Skin epidermis (tissue), 12 donors: ENCODE results near the gene PRG2.
"Not testable (repeated sequence)": the region's sequence is repeated elsewhere in the genome, so short reads cannot be mapped to it uniquely, and the experiment has no call there.

Experiments
- H3K27ac ChIP-seq, 21 experiments: fragments of 200-600 bp; sonication (generic) in 11 of 21; one replicate each; pipeline ENCODE4 v1.5.0; 2020; ENCODE audit warnings: mild to moderate bottlenecking in 3 of 21, inconsistent platforms in 2 of 21, moderate library complexity in 2 of 21
- H3K4me3 ChIP-seq, 7 experiments: fragments of 200-600 bp; sonication (generic) in 2 of 7; one replicate each; pipeline ENCODE4 v1.5.0; 2020; ENCODE audit warnings: inconsistent platforms in 2 of 7, mild to moderate bottlenecking in 2 of 7, moderate library complexity in 1 of 7

The PRG2 gene

GRCh38 chr11:57376095-57377090 is 14.1 kb downstream of the PRG2 start:
- no peak overlapping the region for H3K27ac ChIP-seq
- no peak overlapping the region for H3K4me3 ChIP-seq

DNA sequence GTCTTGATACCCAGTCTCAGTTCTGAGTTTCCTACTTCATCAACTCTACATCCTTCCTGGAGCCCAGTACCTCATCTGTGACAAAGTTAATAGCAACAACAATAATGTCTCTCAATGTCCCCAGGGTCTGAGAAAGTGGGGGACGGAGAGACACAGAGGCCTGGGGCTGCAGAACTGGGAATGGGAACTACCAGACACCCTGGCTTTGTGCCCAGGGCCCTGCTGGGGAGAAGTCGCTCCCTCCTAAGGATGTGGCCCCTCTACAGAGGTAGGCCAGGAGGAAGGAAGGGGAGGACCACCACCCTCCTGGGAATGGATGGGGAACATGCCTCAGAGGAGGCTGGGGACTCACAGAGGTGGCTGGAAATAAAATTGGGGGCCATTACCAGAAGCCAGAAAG is 15.0 kb downstream of the PRG2 start:
- Histone ChIP-seq H3K4me3 (no peak overlapping the region), H3K27ac (no peak overlapping the region)

- H3K4me3 ChIP-seq, result no peak overlapping the region
- H3K27ac ChIP-seq, result no peak overlapping the region
These were observed 15.5 kb downstream of the PRG2 start for GRCh38 chr11:57374966-57375365.

DNA sequence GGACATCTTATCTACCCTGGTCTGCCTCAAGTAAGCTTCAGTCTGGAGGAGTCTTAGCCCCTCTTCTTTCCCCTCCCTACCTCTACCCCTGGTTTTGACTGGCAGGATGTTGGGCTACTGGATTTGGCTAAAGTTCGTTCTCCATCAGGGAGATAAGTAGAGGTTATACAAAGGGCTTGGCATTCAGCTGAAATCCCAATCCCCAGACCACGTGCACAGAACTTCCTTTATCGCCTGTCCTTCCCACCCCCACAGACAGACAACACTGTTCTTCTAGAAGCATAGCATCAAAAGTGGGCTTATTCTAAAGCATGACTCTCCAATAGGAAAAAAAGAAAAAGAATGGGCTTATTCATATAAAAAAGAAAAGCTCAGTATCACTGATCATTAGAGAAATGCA is 17.3 kb downstream of the PRG2 start:
- no peak overlapping the region for H3K4me3 ChIP-seq
- no peak overlapping the region for H3K27ac ChIP-seq

DNA sequence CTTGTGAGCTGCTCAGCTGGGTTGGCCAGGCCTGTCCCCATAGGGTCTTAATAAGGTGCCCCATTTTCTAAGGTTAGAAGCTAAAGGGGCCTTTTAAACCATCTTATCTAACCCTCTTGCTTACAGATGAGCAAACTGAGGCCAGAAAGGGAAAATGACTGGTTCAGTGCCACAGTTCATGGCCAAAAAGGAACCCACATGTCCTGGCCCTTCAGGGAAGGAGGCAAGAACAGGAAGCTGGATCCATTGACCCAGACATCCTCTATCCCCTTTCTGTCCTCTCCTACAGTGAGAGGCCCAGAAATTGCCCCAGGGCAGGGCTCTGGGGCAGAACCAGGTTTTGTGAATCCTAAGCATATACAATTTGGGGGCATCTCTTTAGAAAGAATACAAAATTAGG is 19.5 kb downstream of the PRG2 start:
- H3K27ac ChIP-seq, result no peak overlapping the region

GRCh38 chr11:57370251-57370650 is 20.2 kb downstream of the PRG2 start:
- Histone ChIP-seq H3K27ac (no peak overlapping the region), H3K4me3 (no peak overlapping the region)

More for the DNA sequence above, 19.5 kb downstream of the PRG2 start:
- no peak overlapping the region for H3K4me3 ChIP-seq

- no peak overlapping the region for H3K4me3 ChIP-seq
- H3K27ac ChIP-seq, result no peak overlapping the region
These were observed 21.6 kb downstream of the PRG2 start for GRCh38 chr11:57368845-57369232.

- no peak overlapping the region for H3K27ac ChIP-seq
- no peak overlapping the region for H3K4me3 ChIP-seq
These were observed 22.2 kb downstream of the PRG2 start for GRCh38 chr11:57368106-57368844.

- no peak overlapping the region for H3K4me3 ChIP-seq
- H3K27ac ChIP-seq, result no peak overlapping the region
These were observed 25.4 kb downstream of the PRG2 start for GRCh38 chr11:57364851-57365660.

DNA sequence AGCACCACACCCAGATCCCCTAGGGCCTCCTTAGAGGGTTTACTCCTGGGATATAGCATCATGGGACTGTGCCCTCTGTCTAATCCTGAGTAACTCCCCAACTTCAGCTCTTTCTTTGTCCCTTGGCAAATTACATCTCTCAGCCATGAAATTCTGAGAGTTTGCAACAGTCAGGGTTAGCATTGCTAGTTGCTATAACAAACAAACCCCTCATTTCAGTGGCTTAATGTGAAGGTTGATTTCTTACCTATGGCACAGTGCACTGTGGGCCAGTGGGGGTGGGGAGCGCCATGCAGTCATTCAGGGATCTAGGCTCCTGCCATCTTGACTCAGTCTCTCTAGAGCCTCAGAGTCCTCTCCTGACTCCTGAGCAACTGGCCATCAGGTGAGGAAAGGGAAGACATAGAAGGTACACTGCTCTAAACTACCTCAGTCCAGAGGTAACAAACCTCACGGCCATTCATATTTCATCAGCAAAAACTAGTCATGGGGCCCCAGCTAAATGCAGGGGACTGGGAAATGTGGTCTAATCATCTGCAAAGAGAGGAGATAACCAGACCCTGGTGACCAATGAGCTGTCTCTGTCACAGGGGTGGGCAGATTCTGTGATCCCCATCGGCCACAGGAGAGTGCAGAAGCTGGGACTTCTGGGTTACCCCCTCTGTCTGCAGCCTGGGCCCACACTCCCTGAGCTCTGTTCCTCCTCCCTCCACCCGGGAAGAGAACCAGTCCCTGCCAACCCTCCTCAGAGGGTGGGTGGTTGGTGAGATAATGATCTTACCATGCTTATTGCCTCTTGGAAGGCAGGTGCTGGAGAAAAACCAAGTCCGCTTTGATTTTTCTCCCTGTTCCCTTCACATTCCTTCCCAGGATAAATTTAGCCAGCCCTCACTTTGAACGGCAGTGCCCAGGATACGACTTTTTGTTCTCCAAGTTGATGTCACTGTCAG is 27.0 kb downstream of the PRG2 start:
- Histone ChIP-seq H3K27ac (no peak overlapping the region), H3K4me3 (no peak overlapping the region)

- Histone ChIP-seq H3K27ac (no peak overlapping the region), H3K4me3 (no peak overlapping the region)
These were observed 28.5 kb downstream of the PRG2 start for GRCh38 chr11:57361926-57362325.

- not testable (repeated sequence) for H3K27ac ChIP-seq, H3K4me3 ChIP-seq
These were observed 29.0 kb downstream of the PRG2 start for GRCh38 chr11:57361420-57361819.

GRCh38 chr11:57360991-57361390 is 29.5 kb downstream of the PRG2 start:
- no peak overlapping the region for H3K27ac ChIP-seq
- H3K4me3 ChIP-seq, result no peak overlapping the region

DNA sequence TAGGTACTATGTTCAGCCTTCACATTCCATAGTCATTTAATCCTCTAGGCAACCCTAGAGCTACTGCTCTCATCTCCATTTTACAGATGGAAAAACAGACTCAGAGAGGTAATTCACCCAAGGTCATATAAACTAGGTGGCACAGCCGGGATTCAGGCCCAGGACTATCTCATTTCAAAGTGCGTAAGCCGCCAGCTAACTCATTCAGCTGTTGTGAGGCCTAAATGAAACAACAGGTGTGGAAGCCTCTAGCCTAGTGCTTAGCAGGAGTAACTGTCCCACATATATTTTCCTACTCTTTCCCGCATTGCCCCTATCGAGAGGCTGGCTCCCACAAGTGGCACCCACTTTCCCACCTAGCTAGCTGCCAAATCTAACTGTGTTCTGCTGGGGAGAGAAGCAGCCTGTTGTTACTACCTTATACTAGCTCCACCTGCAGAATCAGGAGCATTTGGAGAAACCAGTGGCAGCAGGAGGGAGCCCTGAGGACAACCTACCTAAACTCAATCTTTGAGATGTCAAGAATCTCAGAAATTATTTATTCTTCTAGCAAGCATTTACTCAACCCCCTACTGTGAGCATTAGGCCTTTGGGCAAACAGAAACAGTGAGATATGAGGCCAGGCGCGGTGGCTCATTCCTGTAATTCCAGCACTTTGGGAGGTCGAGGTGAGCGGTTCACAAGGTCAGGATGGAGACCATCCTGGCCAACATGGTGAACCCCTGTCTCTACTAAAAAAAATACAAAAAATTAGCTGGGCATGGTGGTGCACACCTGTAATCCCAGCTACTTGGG is 30.4 kb downstream of the PRG2 start:
- peak overlapping the region in 1 of 21 experiments; percentile 77 for H3K27ac ChIP-seq
- H3K4me3 ChIP-seq, result no peak overlapping the region

GRCh38 chr11:57359396-57359795 is 31.1 kb downstream of the PRG2 start:
- Histone ChIP-seq H3K27ac (peak overlapping the region in 6 of 21 experiments; percentile 4 to 77 (median 48)), H3K4me3 (no peak overlapping the region)

GRCh38 chr11:57358991-57359390 is 31.5 kb downstream of the PRG2 start:
- Histone ChIP-seq H3K4me3 (no peak overlapping the region), H3K27ac (peak overlapping the region in 6 of 21 experiments; percentile 4 to 77 (median 48))

GRCh38 chr11:57358543-57358961 is 31.9 kb downstream of the PRG2 start:
- peak overlapping the region in 6 of 21 experiments; percentile 4 to 77 (median 53) for H3K27ac ChIP-seq

DNA sequence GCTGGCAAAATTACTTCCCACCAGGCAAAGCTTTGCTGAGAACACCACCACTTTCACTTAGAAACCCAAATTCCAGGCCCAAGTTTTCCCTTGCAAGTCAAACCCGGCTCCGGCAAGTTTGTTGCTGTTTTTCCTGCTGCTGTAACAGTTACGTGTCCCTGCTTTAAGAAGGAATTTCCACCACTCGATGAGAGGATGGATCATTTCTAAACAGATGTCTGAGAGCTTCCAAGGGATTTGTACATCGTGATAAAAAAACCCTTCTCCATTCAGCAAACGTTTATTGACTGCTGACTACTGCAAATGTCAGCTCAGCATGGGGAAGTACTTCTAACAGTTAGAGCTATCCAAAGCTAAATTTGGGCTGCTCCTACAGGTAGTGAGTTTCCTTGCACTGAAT is 32.6 kb downstream of the PRG2 start:
- Histone ChIP-seq H3K27ac (peak overlapping the region in 9 of 21 experiments; percentile 18 to 62 (median 39)), H3K4me3 (no peak overlapping the region)

More at GRCh38 chr11:57358543-57358961, 31.9 kb downstream of the PRG2 start:
- no peak overlapping the region for H3K4me3 ChIP-seq
